Left lung (tissue), 10 donors: ENCODE results near the gene ENTR1. TPM values are rescaled to one million over a fixed set of nuclear protein-coding genes. Genes with fewer than 3 reads are reported as not detected.

ENCODE experiments used
- ATAC-seq: fragments of 200-7000 bp; cut with Tn5 transposase; one replicate; pipeline ENCODE4 v1.9.1; 2020; ENCODE audit warnings: moderate library complexity
- DNase-seq, 4 donors: peaks; one replicate each; pipeline ENCODE4 v3.0.0-alpha.2; 2013 to 2020
- H3K27ac ChIP-seq, 2 donors: fragments of 200-600 bp; sonication (generic) in 1 of 2; one replicate each; pipeline versions ENCODE4 v1.5.0 to v1.8.0; 2020 to 2021
- H3K27me3 ChIP-seq, 2 donors: fragments of 200-600 bp; sonication (generic) in 1 of 2; one replicate each; pipeline versions ENCODE4 v1.5.0 to v1.8.0; 2020 to 2021
- H3K36me3 ChIP-seq, 2 donors: fragments of 200-600 bp; sonication (generic) in 1 of 2; one replicate each; pipeline versions ENCODE4 v1.5.0 to v1.8.0; 2020 to 2021
- H3K4me1 ChIP-seq, 2 donors: fragments of 200-600 bp; one replicate each; pipeline ENCODE4 v1.8.0; 2021
- H3K4me3 ChIP-seq, 2 donors: fragments of 200-600 bp; sonication (generic) in 1 of 2; one replicate each; pipeline versions ENCODE4 v1.5.0 to v1.8.0; 2020 to 2021; ENCODE audit warnings: mild to moderate bottlenecking in 1 of 2
- H3K9me3 ChIP-seq, 2 donors: fragments of 200-600 bp; sonication (generic) in 1 of 2; one replicate each; pipeline versions ENCODE4 v1.5.0 to v1.8.0; 2020 to 2021
- intact Hi-C, 2 donors: fragments of 100-400 bp; cut with DNase I; formaldehyde crosslinking; loops; one replicate each; pipeline versions ENCODE4 v1.11.2 to v1.14.2; 2022
- polyA plus RNA-seq, 6 donors: library from polyadenylated mRNA; unstranded; fragments of 120-200 nt; gene quantifications; one replicate each; pipeline ENCODE4 v1.2.1, GENCODE V29; 2013; ENCODE audit not compliant: insufficient read length in 6 of 6
- total RNA-seq, 2 donors: library from RNA; stranded (reverse); fragmentation: NEBNext Ultra II Directional; extraction: Animal tissue kit (Norgen Biotek cat#: 25700); gene quantifications; one replicate each; pipeline ENCODE4 v1.2.1, GENCODE V29; 2021
- TF ChIP-seq, protein P1 (sequence below), 2 donors: fragments of 200-600 bp; sonication (generic) in 1 of 2; IDR thresholded peaks; one replicate each; pipeline versions ENCODE4 v1.5.0 to v1.8.0; 2021; ENCODE audit warnings: antibody characterized with exemption in 2 of 2
- donor health status: DM: no; HTN: yes; CAD: no.
- donor health status: DM: no; HTN: no; CAD: no.

Gene ENTR1
- total and polyA plus RNA-seq, 8 donors: 37.8 to 64.5 (median 51.8) TPM

GRCh38 chr9:136455043-136456002 lies 44.9 kb upstream of the ENTR1 start:
- Histone ChIP-seq H3K9me3 (no peaks in the 10 kb centered on the region), H3K4me1 (no peaks in the 10 kb centered on the region), H3K36me3 (peaks cover 0 to 100% of the 10 kb centered on the region in 2 donors), H3K27me3 (no peaks in the 10 kb centered on the region), H3K4me3 (no peak overlapping the region), H3K27ac (no peak overlapping the region)
- intact Hi-C loops: no loop called here
- ATAC-seq: no peak
- TF ChIP-seq, protein P1, sequence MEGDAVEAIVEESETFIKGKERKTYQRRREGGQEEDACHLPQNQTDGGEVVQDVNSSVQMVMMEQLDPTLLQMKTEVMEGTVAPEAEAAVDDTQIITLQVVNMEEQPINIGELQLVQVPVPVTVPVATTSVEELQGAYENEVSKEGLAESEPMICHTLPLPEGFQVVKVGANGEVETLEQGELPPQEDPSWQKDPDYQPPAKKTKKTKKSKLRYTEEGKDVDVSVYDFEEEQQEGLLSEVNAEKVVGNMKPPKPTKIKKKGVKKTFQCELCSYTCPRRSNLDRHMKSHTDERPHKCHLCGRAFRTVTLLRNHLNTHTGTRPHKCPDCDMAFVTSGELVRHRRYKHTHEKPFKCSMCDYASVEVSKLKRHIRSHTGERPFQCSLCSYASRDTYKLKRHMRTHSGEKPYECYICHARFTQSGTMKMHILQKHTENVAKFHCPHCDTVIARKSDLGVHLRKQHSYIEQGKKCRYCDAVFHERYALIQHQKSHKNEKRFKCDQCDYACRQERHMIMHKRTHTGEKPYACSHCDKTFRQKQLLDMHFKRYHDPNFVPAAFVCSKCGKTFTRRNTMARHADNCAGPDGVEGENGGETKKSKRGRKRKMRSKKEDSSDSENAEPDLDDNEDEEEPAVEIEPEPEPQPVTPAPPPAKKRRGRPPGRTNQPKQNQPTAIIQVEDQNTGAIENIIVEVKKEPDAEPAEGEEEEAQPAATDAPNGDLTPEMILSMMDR (IDR thresholded peaks at IDR 0.05): no peak
- DNase-seq: peak in 1 of 4 donors; percentile 75

- H3K36me3 ChIP-seq: peaks cover 0 to 100% of the 10 kb centered on the region in 2 donors
- TF ChIP-seq, protein P1 (IDR thresholded peaks at IDR 0.05): no peak
Observed at GRCh38 chr9:136454026-136454796, 43.8 kb upstream of the ENTR1 start.

DNA sequence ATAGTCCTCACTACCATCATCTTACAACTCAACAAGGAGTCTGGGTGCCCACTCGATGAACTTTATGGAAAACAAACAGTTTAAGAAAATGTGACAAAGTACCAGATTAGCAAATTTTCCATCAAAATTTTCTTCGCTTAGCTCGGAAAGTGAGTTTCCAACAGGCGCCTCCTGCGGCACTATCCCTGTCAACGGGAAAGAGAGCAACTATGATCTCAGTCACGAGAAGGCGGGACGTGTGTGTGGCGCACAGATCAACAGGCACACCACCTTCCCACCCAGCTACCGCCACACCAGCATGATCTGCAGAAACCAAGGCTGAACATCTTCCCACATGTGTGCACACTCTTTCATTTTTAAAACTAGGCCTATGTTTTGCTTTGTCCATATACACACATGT lies 42.9 kb upstream of the ENTR1 start:
- TF ChIP-seq, protein P1 (IDR thresholded peaks at IDR 0.05): no peak
- Histone ChIP-seq H3K4me1 (no peaks in the 10 kb centered on the region), H3K27me3 (no peaks in the 10 kb centered on the region), H3K9me3 (no peaks in the 10 kb centered on the region), H3K4me3 (no peak overlapping the region), H3K27ac (no peak overlapping the region), H3K36me3 (peaks cover 0 to 98% of the 10 kb centered on the region in 2 donors)
- no peak for ATAC-seq
- no peak for DNase-seq
- intact Hi-C loops: no loop called here

More at GRCh38 chr9:136454026-136454796, 43.8 kb upstream of the ENTR1 start:
- DNase-seq (no peak), ATAC-seq (no peak)
- intact Hi-C loops: no loop called here
- H3K27ac ChIP-seq: no peak overlapping the region
- H3K4me1 ChIP-seq: no peaks in the 10 kb centered on the region
- H3K4me3 ChIP-seq: no peak overlapping the region
- H3K9me3 ChIP-seq: no peaks in the 10 kb centered on the region
- no peaks in the 10 kb centered on the region for H3K27me3 ChIP-seq

DNA sequence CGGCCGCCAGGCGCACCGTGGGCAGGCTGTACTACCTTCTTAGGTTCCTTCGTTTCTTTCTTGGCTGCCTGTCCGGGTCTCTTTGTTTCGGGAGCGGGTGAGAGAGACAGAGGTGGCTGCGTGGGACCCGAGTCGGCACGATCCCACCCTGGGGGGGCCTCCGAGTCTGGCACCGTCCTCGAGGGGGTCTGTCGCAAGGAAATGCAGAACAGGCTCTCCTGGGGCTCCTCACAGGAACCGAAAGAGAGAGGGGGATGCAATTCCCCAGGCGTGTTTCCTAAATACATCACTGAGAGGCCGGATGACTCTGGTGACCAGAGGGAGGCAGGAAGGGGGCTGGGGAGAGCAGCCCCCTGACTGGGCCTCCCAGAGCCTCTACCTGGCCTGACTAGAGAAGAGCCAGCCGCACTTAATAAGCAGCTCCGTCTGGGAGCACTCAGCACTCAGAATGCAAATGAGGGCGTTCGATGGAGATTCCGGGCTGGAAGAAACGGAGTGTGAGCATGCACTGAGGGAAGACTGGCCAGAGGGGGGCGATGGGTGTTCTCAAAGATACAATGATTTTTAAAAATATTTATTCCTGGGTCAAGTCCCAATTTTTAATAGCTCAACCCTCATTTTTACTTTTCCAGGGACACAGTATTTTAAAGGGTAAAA lies 40.9 kb upstream of the ENTR1 start:
- Histone ChIP-seq H3K9me3 (no peaks in the 10 kb centered on the region), H3K27ac (no peak overlapping the region), H3K36me3 (peaks cover 0 to 97% of the 10 kb centered on the region in 2 donors), H3K4me3 (no peak overlapping the region), H3K4me1 (no peaks in the 10 kb centered on the region), H3K27me3 (no peaks in the 10 kb centered on the region)
- intact Hi-C loops: no loop called here
- ATAC-seq: no peak
- TF ChIP-seq, protein P1 (IDR thresholded peaks at IDR 0.05): no peak
- DNase-seq: no peak
